NCI-H446 (cell line): ENCODE measurements around the gene TMEM147.

ENCODE experiments used
- DNase-seq, 2 experiments: peaks; one replicate each; lab custom pipeline; 2025; lab: John Stamatoyannopoulos, UW

Gene TMEM147

GRCh38 chr19:35549174-35549788 lies 3.9 kb downstream of the TMEM147 start:
- peak; percentile 57 to 72 for DNase-seq

GRCh38 chr19:35549879-35550523 lies 4.6 kb downstream of the TMEM147 start:
- DNase-seq = no peak

GRCh38 chr19:35551091-35551810 lies 5.8 kb downstream of the TMEM147 start:
- no peak for DNase-seq

GRCh38 chr19:35552534-35553384 lies 7.3 kb downstream of the TMEM147 start:
- DNase-seq = no peak

GRCh38 chr19:35553385-35554000 lies 8.1 kb downstream of the TMEM147 start:
- DNase-seq = no peak

- no peak for DNase-seq
Observed at GRCh38 chr19:35554076-35554475, 8.7 kb downstream of the TMEM147 start.

GRCh38 chr19:35555301-35556005 lies 10.0 kb downstream of the TMEM147 start:
- no peak for DNase-seq

GRCh38 chr19:35556025-35556590 lies 10.7 kb downstream of the TMEM147 start:
- DNase-seq = no peak

GRCh38 chr19:35556846-35557538 lies 11.6 kb downstream of the TMEM147 start:
- DNase-seq = no peak

GRCh38 chr19:35557539-35558399 lies 12.3 kb downstream of the TMEM147 start:
- DNase-seq = peak in 1 of 2 experiments; percentile 45

- no peak for DNase-seq
Observed at GRCh38 chr19:35558400-35559280, 13.2 kb downstream of the TMEM147 start.

- no peak for DNase-seq
Observed at GRCh38 chr19:35559281-35559659, 13.8 kb downstream of the TMEM147 start.

- no peak for DNase-seq
Observed at GRCh38 chr19:35559781-35560180, 14.4 kb downstream of the TMEM147 start.

GRCh38 chr19:35560271-35560670 lies 14.8 kb downstream of the TMEM147 start:
- DNase-seq = no peak

GRCh38 chr19:35560677-35561076 lies 15.3 kb downstream of the TMEM147 start:
- no peak for DNase-seq

GRCh38 chr19:35561436-35561835 lies 16.0 kb downstream of the TMEM147 start:
- no peak for DNase-seq

GRCh38 chr19:35562336-35562735 lies 16.9 kb downstream of the TMEM147 start:
- no peak for DNase-seq

- no peak for DNase-seq
Observed at GRCh38 chr19:35562776-35563175, 17.4 kb downstream of the TMEM147 start.
